ENCODE measurements around the gene CDKN2D.

CDKN2D gene

GRCh38 chr19:10568826-10569651 lies at the start of gene CDKN2D:
TSS of gene CDKN2D (minus strand) at chr19:10568979. CDS start at chr19:10568653, 326 bp downstream.
- in situ Hi-C loops (cut with MboI; ENCODE audit: low sequenced_read_pairs): no loop called here

DNA sequence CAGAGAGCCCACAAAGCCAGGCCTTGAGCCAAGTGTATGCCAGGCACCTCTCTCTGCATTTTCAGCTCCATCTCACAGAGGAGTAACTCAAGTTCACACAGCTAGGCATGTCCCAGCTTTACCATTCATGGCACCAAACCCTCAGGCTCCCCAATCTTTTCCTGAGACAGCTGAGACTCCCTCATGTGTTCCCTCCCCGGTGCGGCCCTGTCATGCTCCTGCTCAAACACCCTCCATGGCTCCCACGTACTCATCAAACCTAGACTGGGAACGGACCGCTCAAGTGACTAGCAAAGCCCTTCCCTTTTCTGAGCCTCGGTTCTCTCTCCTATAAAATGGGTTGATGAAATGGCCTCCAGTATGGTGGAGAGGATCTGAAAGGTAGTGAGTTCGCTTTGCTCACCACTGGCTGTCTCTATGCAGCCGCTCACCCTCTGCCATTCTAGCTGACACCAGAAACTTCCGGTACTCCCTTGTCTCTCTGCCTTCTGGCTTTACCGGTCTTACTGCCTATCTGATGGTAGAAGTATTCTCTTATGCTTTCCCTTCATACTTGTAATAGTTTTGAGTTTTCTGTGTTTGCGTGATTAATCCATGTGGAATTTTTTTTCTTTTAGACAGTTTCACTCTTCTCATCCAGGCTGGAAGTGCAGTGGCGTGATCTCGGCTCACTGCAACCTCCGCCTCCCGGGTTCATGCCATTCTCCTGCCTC lies 48.8 kb upstream of the CDKN2D start:
- in situ Hi-C loops (cut with MboI; ENCODE audit: low sequenced_read_pairs): no loop called here

GRCh38 chr19:10615429-10616023 lies 46.7 kb upstream of the CDKN2D start:
- in situ Hi-C loops (cut with MboI; ENCODE audit: low sequenced_read_pairs): no loop called here

GRCh38 chr19:10612499-10613119 lies 43.8 kb upstream of the CDKN2D start:
- in situ Hi-C loops (cut with MboI; ENCODE audit: low sequenced_read_pairs): no loop called here

DNA sequence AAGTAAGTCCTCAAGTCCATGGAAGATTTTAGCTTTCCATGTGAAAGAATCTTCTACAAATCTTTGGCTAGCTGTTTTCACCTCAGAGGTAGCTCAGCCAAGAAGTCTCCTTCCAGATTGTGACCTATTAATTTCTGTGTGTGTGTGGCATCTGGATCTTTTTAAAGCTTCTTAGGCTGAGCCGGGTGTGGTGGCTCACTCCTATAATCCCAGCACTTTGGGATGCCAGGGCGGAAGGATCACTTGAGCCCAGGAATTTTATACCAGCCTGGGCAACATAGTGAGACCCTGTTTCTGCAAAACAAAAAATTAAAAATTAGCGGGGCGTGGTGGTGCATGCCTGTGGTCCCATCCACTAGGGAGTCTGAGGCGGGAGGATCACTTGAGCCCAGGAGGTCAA lies 43.1 kb upstream of the CDKN2D start:
- in situ Hi-C loops (cut with MboI; ENCODE audit: low sequenced_read_pairs): no loop called here

DNA sequence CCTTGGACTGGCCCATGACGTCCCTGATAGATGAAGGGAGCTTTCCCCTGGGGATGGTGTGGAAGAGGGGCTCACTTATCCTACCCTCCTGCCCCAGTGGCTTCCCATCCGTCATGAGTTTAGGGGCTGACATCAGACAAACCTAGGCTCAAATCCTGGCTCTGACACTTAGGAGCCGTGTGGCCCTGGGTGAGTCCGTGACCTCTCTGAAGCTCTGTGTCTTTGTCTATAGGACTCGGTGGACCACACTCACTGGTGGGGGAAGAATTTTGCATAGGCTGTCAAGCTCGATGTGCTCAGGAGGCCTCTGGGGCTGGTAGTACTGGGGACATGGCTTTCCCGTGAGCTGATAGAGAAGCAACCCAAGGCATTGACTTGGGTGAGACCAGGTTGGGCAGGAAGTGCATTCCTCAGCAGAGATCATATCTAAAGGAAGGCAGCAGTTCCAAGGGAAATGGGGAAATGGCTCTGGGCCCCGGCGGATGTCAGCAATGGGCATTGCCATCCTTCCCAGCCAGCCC lies 35.7 kb upstream of the CDKN2D start:
- in situ Hi-C loops (cut with MboI; ENCODE audit: low sequenced_read_pairs): loop anchor here (5.0 kb wide), 1 partner anchor 33 kb away; no protein-coding TSS in a partner anchor

DNA sequence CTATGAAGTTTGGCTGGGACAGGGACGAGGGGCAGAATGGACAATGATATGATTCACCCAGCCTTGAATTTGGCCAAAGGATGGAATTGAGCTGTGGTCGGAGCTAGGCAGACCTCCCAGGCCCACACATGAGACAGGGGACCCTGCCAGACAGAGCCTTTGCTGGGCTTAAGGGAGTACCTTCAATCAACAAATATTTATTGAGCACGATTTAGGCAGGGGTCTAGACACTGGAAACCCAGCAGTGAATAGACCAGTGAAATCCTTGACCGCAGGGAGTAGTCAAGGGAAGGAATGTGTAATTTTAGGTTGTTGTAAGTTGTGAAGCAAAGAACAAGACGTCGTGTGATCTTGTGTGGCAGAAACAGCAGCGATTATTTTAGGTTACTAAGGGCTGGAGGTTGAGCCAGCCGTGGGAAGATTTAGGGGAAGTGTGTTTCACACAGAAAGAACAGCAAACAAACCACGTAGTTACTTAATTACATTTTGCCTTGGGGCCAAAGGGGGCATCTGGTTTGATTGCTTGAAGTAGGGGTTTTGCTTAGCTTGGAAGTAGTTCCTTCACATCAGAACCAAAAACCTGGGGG lies 35.2 kb upstream of the CDKN2D start:
- in situ Hi-C loops (cut with MboI; ENCODE audit: low sequenced_read_pairs): loop anchor here (5.0 kb wide), 1 partner anchor 33 kb away; no protein-coding TSS in a partner anchor

GRCh38 chr19:10603084-10603872 lies 34.5 kb upstream of the CDKN2D start:
- in situ Hi-C loops (cut with MboI; ENCODE audit: low sequenced_read_pairs): loop anchor here (5.0 kb wide), 1 partner anchor 34 kb away; no protein-coding TSS in a partner anchor

DNA sequence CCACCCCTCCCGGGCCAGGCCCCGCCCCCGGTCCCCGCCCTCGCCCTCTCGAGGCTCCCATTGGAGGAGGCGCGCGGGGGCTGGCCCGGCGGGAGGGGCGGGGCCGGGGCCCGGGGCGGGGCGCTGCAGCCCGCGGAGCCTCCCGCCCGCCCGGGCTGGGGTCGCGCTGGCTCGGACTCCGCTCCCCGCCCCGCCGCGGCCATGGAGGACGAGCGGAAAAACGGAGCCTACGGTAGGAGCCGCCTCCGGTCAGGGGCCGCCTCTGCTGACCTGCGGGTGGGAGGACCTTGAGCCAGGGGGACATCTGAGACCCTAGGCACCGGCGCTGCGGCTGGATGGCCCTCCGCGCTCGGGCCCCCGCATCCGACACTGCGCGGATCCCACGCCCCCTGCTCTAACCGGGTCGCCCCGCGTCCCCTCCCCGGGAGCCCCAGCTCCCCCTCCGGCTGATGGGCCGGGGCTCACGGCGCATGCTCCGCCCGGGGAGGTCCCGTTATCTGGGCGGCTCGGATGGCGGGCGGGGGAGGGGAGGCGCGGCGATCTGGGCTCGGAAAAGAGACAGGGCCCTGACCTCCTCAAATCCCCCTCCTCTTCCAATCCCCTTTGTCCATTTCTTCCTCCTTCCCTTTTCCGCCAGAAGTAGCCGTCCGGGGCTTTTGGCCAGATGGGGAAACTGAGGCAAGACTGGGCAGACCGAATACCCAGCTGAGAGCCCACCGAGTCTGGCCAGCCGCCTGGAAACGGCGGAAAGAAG lies 33.7 kb upstream of the CDKN2D start:
- in situ Hi-C loops (cut with MboI; ENCODE audit: low sequenced_read_pairs): loop anchor here (5.0 kb wide), 1 partner anchor 35 kb away; no protein-coding TSS in a partner anchor

- in situ Hi-C loops (cut with MboI; ENCODE audit: low sequenced_read_pairs): loop anchor here (5.0 kb wide), 1 partner anchor 35 kb away; no protein-coding TSS in a partner anchor
Observed at GRCh38 chr19:10601999-10602329, 33.2 kb upstream of the CDKN2D start.

DNA sequence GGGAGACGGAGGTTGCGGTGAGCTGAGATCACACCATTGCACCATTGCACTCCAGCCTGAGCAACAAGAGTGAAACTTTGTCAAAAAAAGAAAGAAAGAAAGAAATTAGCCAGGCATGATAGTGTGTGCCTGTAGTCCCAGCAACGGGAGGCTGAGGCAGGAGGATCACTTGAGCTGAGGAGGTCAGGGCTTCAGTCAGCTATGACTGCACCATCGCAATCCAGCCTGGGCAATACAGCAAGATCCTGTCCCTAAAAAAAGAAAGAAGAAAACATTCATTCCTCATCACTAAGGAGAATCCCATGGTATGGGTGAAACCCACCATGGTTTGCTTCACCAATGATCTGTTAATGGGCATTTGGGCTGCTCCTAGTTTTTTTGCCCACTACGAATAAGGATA lies 31.4 kb upstream of the CDKN2D start:
- in situ Hi-C loops (cut with MboI; ENCODE audit: low sequenced_read_pairs): loop anchor here (5.0 kb wide), 1 partner anchor 37 kb away; no protein-coding TSS in a partner anchor

DNA sequence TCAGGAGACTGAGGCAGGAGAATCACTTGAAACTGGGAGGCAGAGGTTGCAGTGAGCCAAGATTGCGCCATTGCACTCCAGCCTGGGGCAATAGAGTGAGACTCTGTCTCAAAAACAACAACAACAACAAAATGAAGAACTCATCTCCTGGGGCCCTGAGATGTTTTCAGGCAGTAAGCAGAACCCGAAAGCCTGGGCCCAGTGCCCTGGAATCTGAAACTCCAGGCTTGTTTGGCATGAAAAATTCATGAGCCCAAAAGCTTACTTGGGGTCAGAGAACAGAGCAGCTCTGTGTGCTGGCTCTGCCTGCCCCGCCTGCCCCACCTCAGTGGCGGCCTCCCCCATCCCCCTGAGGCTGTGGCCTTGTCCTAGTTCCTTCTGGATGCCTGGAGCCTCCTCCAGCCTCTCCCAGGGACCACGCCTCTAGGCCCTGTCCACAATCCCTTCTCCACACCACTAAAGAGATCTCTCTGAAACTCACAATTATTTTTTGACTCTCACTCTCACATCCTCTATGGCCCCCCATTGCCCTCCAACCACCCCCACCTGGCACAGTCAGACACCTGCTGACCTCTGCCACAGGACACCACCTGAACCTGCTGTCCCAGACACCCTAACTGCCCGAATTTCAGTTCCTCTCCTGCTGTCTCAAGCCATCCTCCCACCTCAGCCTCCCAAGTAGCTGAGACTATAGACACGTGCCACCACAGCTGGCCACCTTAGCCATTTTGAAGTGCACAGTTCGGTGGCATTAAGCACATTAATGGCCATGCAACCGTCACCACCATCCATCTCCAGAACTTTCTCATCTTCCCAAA lies 25.2 kb upstream of the CDKN2D start:
- in situ Hi-C loops (cut with MboI; ENCODE audit: low sequenced_read_pairs): no loop called here

- in situ Hi-C loops (cut with MboI; ENCODE audit: low sequenced_read_pairs): no loop called here
Observed at GRCh38 chr19:10593148-10593547, 24.4 kb upstream of the CDKN2D start.

DNA sequence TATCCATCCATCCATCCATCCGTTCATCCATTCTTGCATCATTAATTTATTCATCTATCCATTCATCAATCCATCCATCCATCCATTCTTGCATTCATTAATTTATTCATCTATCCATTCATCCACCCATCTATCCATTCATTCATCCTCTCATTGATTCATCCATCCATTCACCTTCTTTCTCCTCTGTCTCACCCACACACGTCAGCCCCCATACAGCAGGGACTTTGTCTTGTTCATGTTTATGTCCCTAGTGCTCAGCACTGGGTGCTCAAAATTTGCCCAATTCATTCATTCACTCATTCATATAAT lies 19.0 kb upstream of the CDKN2D start:
- in situ Hi-C loops (cut with MboI; ENCODE audit: low sequenced_read_pairs): no loop called here

GRCh38 chr19:10587022-10587838 lies 18.5 kb upstream of the CDKN2D start, which contains the start of gene AP1M2:
TSS of gene AP1M2 (minus strand) at chr19:10587312. CDS start at chr19:10587231, 81 bp downstream.
- in situ Hi-C loops (cut with MboI; ENCODE audit: low sequenced_read_pairs): no loop called here

DNA sequence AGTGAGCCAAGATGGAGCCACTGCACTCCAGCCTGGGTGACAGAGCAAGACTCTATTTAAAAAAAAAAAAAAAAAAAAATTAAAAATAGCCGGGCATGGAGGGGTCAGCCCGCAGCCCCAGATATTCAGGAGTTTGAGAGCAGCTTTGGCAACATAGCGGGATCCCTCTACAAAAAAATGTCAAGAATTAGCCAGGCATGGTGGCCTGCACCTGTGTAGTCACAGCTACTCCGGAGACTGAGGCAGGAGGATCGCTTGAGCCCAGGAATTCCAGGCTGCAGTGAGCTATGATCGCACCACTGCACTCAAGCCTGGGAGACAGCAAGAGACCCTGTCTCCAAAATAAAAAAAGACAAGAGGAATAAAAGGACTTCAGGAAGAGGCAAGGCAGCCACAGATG lies 17.6 kb upstream of the CDKN2D start:
- in situ Hi-C loops (cut with MboI; ENCODE audit: low sequenced_read_pairs): no loop called here

Data from HL-60/S4 treated with retinoic acid at 250 ng/mL for 4 days and 3 days (cell line).